IMR-90 (cell line): Measurements from ENCODE around the gene DDX31. TPM values are rescaled to one million over a fixed set of nuclear protein-coding genes. Genes with fewer than 3 reads are reported as not detected.

Experiments used
- ATAC-seq: fragments of 200-7000 bp; cut with Tn5 transposase; 2 replicates; pipeline ENCODE4 v1.9.1; 2020; ENCODE audit warnings: low read depth, mild to moderate bottlenecking, moderate library complexity
- BruUV-seq: library from RNA; stranded (reverse); fragments of 400-500 nt; replicated peaks from 2 replicates; lab custom pipeline; 2021; lab: Mats Ljungman, UMichigan
- CTCF ChIA-PET: fragments of 300-600 bp; formaldehyde crosslinking; extraction: SDS; loops from one replicate; lab custom pipeline; 2021; ENCODE audit warnings: antibody characterized with exemption; lab: Yijun Ruan, JAX
- POLR2A ChIA-PET: fragments of 300-600 bp; sonication (Branson Sonifier 250); formaldehyde crosslinking; loops from one replicate; lab custom pipeline; 2022; ENCODE audit warnings: antibody characterized with exemption; ENCODE audit not compliant: unreplicated experiment; lab: Charles Lee
- DNase-seq: peaks from one replicate; pipeline ENCODE4 v3.0.0; 2013
- H2AFZ ChIP-seq: replicated peaks from 2 replicates; pipeline ENCODE3; 2013; ENCODE audit warnings: low read length, mild to moderate bottlenecking; ENCODE audit not compliant: poor library complexity
- H2AK5ac ChIP-seq: 2 replicates; pipeline ENCODE4 v1.6.1; 2013; ENCODE audit warnings: low read depth, low read length, inconsistent platforms
- H2AK9ac ChIP-seq: replicated peaks from 2 replicates; pipeline ENCODE3; 2013; ENCODE audit warnings: mild to moderate bottlenecking, low read depth, low read length, moderate library complexity; ENCODE audit not compliant: poor library complexity
- H2BK120ac ChIP-seq: 2 replicates; pipeline ENCODE4 v1.6.1; 2013; ENCODE audit warnings: low read depth, low read length, inconsistent platforms
- H2BK15ac ChIP-seq: 3 replicates; pipeline ENCODE4 v1.6.1; 2013; ENCODE audit warnings: low read depth, low read length, inconsistent platforms
- H2BK20ac ChIP-seq: 2 replicates; pipeline ENCODE4 v1.6.1; 2013; ENCODE audit warnings: low read depth, mild to moderate bottlenecking, inconsistent platforms, low read length, moderate library complexity
- H2BK5ac ChIP-seq: 2 replicates; pipeline ENCODE4 v1.6.1; 2013; ENCODE audit warnings: mild to moderate bottlenecking, low read depth, low read length, inconsistent platforms; ENCODE audit not compliant: poor library complexity, severe bottlenecking
- H3K14ac ChIP-seq: replicated peaks from 2 replicates; pipeline ENCODE4 v1.6.1; 2013; ENCODE audit warnings: low read depth, low read length, inconsistent platforms
- H3K18ac ChIP-seq: 2 replicates; pipeline ENCODE4 v1.6.1; 2013; ENCODE audit warnings: low read depth, low read length, control low read depth
- H3K23ac ChIP-seq: 2 replicates; pipeline ENCODE4 v1.6.1; 2013; ENCODE audit warnings: low read depth, low read length, inconsistent platforms
- H3K27ac ChIP-seq: 2 replicates; pipeline ENCODE4 v1.5.1; 2013; ENCODE audit warnings: mild to moderate bottlenecking, control low read depth, low read length; ENCODE audit not compliant: insufficient read depth
- H3K27me3 ChIP-seq: 2 replicates; pipeline ENCODE4 v1.6.1; 2013; ENCODE audit warnings: low read length; ENCODE audit not compliant: control insufficient read depth, insufficient read depth
- H3K36me3 ChIP-seq: 2 replicates; pipeline ENCODE4 v1.6.1; 2013; ENCODE audit warnings: low read length, mixed read lengths; ENCODE audit not compliant: control insufficient read depth, insufficient read depth
- H3K4ac ChIP-seq: 2 replicates; pipeline ENCODE4 v1.6.1; 2013; ENCODE audit warnings: low read depth, low read length, inconsistent platforms
- H3K4me1 ChIP-seq: 2 replicates; pipeline ENCODE4 v1.6.1; 2013; ENCODE audit warnings: low read length, mixed read lengths; ENCODE audit not compliant: control insufficient read depth, insufficient read depth
- H3K4me2 ChIP-seq: 2 replicates; pipeline ENCODE4 v1.6.1; 2013; ENCODE audit warnings: low read depth, mild to moderate bottlenecking, control low read depth, low read length, moderate library complexity
- H3K4me3 ChIP-seq: 2 replicates; pipeline ENCODE4 v1.5.1; 2013; ENCODE audit warnings: low read depth, mild to moderate bottlenecking, control low read depth, low read length, moderate library complexity; ENCODE audit not compliant: insufficient read depth
- H3K56ac ChIP-seq: 2 replicates; pipeline ENCODE4 v1.6.1; 2013; ENCODE audit warnings: low read length, inconsistent platforms; ENCODE audit not compliant: insufficient read depth; ENCODE audit errors: extremely low read depth
- H3K79me1 ChIP-seq, 2 experiments: 2 replicates each; pipeline ENCODE4 v1.6.1; 2013; ENCODE audit warnings: low read length in 2 of 2, inconsistent platforms in 1 of 2, low read depth in 1 of 2
- H3K9ac ChIP-seq: 2 replicates; pipeline ENCODE4 v1.6.1; 2013; ENCODE audit warnings: low read depth, low read length, control low read depth
- H3K9me1 ChIP-seq: 2 replicates; pipeline ENCODE4 v1.6.1; 2013; ENCODE audit warnings: low read length, inconsistent platforms; ENCODE audit not compliant: insufficient read depth
- H3K9me3 ChIP-seq: 2 replicates; pipeline ENCODE4 v1.6.1; 2013; ENCODE audit warnings: low read length; ENCODE audit not compliant: control insufficient read depth, insufficient read depth
- H4K20me1 ChIP-seq: 2 replicates; pipeline ENCODE4 v1.6.1; 2013; ENCODE audit warnings: low read length, inconsistent platforms; ENCODE audit not compliant: insufficient read depth
- H4K5ac ChIP-seq: 2 replicates; pipeline ENCODE4 v1.6.1; 2013; ENCODE audit warnings: mild to moderate bottlenecking, low read depth, low read length, control low read depth
- H4K8ac ChIP-seq, 2 experiments: 2 replicates each; pipeline ENCODE4 v1.6.1; 2013; ENCODE audit warnings: low read depth in 2 of 2, low read length in 2 of 2, control low read depth in 1 of 2, inconsistent platforms in 1 of 2
- H4K91ac ChIP-seq: 2 replicates; pipeline ENCODE4 v1.6.1; 2013; ENCODE audit warnings: low read depth, low read length, inconsistent platforms; ENCODE audit not compliant: insufficient read depth
- BHLHE40 ChIP-seq: fragments of 150-350 bp; IDR thresholded peaks from 2 replicates; pipeline ENCODE4 v1.6.1; 2016; ENCODE audit warnings: mild to moderate bottlenecking, low read depth, low read length
- CEBPB ChIP-seq: IDR thresholded peaks from 2 replicates; pipeline ENCODE4 v1.6.1; 2012; ENCODE audit warnings: low read depth, low read length, improper control_type of control experiment
- CHD1 ChIP-seq: IDR thresholded peaks from 2 replicates; pipeline ENCODE4 v1.6.1; 2012; ENCODE audit warnings: low read depth, low read length, improper control_type of control experiment
- MAFK ChIP-seq: IDR thresholded peaks from 2 replicates; pipeline ENCODE4 v1.6.1; 2012; ENCODE audit warnings: low read depth, low read length, improper control_type of control experiment
- MAZ ChIP-seq: IDR thresholded peaks from 2 replicates; pipeline ENCODE4 v1.6.1; 2012; ENCODE audit warnings: low read depth, mild to moderate bottlenecking, low read length, improper control_type of control experiment, moderate library complexity, borderline replicate concordance
- NFE2L2 ChIP-seq: fragments of 150-350 bp; IDR thresholded peaks from 2 replicates; pipeline ENCODE4 v1.6.1; 2016; ENCODE audit warnings: low read depth, mild to moderate bottlenecking, low read length
- RAD21 ChIP-seq: IDR thresholded peaks from 2 replicates; pipeline ENCODE4 v1.6.1; 2012; ENCODE audit warnings: low read length, improper control_type of control experiment
- RFX5 ChIP-seq: IDR thresholded peaks from 2 replicates; pipeline ENCODE4 v1.8.0; 2012; ENCODE audit warnings: low read depth, mild to moderate bottlenecking, low read length, moderate library complexity
- SMC3 ChIP-seq: fragments of 150-350 bp; IDR thresholded peaks from 2 replicates; pipeline ENCODE4 v1.6.1; 2016; ENCODE audit warnings: low read depth, mild to moderate bottlenecking, antibody characterized with exemption, low read length, moderate library complexity
- WGBS, 2 experiments: methylation state at CpG; one replicate each; pipeline versions ENCODE4 v1.1.5 to v1.1.7; 2013; ENCODE audit warnings: missing lambda C conversion rate in 2 of 2; ENCODE audit not compliant: insufficient read length in 1 of 2; ENCODE audit errors: extremely low coverage in 2 of 2; 5-methylcytosine and 5-hydroxymethylcytosine counted together
- dilution Hi-C: fragments of 300-500 bp; cut with HindIII; formaldehyde crosslinking; loops from one replicate; pipeline ENCODE4 v1.14.3; 2018; ENCODE audit warnings: low sequenced_read_pairs; ENCODE audit not compliant: unreplicated experiment
- in situ Hi-C: fragments of 300-500 bp; cut with MboI; formaldehyde crosslinking; loops from 3 replicates; pipeline ENCODE4 v1.14.3; 2019; ENCODE audit warnings: low sequenced_read_pairs, inconsistent platforms, mixed read lengths
- intact Hi-C: fragments of 100-400 bp; cut with micrococcal nuclease; formaldehyde crosslinking; loops from 2 replicates; pipeline ENCODE4 v1.10.0; 2022
- polyA plus RNA-seq, 3 experiments: library from polyadenylated mRNA; depleted of rRNA; stranded (reverse); fragments of >200 nt; gene quantifications; 2 replicates each; pipeline ENCODE4 v1.2.3, GENCODE V29; 2012; ENCODE audit warnings: low replicate concordance in 1 of 3
- total RNA-seq: library from RNA; depleted of rRNA; stranded (reverse); fragments of >200 nt; gene quantifications from 2 replicates; pipeline ENCODE4 v1.2.3, GENCODE V29; 2012
- TF ChIP-seq, protein P1 (sequence below): fragments of 150-350 bp; IDR thresholded peaks from 2 replicates; pipeline ENCODE4 v1.6.1; 2016; ENCODE audit warnings: low read depth, mild to moderate bottlenecking, low read length, moderate library complexity, borderline replicate concordance

The DDX31 gene
- total and polyA plus RNA-seq, 2 of the 4 experiments (the other 2 are of a cell fraction) = 10.7 to 14.0 TPM

DNA sequence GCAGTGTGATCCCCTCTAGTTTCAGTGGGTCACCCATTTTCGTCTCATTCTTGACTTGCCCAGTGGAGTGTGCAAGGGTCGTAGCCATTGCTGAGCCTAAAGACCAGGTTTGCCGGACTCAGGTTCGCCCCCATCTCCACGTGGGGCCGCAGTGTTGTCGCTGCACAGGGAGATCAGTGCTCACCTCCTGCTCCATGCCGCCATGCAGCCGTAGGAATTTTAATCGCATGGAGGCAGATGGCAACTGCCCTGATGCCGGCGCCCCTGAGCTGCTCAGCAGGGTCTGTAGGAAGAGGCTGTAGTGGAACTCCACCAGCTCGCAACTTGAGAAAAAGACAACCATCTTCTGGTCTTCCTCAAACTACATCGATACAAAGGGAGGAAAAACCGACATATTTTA, 24.1 kb downstream of the DDX31 start (continued):
- TF ChIP-seq CEBPB (no peak), BHLHE40 (no peak), CHD1 (no peak), MAZ (no peak)

DNA sequence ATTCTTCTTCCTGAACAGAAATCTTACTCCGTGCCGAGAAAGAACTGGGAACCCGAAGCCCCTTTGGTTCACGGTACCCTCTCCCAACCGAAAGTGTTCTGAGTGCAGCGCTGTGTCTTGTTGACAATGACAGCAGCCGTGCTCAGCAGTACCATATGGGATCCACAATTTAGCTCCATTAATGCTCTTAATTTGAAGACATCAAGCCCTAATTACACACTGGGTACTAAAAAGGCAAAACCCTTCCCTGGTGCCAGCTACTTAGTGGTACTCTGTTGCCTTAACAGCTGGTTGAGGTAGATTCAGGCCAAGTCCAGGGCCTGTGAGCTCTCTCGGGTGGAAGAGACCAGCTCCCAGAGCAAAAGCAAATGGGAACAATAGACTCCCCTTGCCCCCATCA, 24.5 kb downstream of the DDX31 start:
- H2AFZ ChIP-seq = no peak overlapping the region

More for the DNA sequence above, 24.5 kb downstream of the DDX31 start:
- no TSS peak for BruUV-seq
- H3K56ac ChIP-seq = no peak overlapping the region
- dilution Hi-C loops (no loop called here), intact Hi-C loops (no loop called here), in situ Hi-C loops (no loop called here)
- H2BK5ac ChIP-seq = no peak overlapping the region
- H3K4me2 ChIP-seq = no peak overlapping the region
- H2BK120ac ChIP-seq = no peak overlapping the region
- CTCF ChIA-PET = interaction anchor here (1.9 kb wide), 1 partner anchor 12 kb away, joined by 4 read pairs; no protein-coding TSS in a partner anchor
- no peak overlapping the region for H3K27ac ChIP-seq
- H4K5ac ChIP-seq = no peak overlapping the region
- no peak for ATAC-seq
- peaks cover 43% of the 10 kb centered on the region for H3K36me3 ChIP-seq
- no peak overlapping the region for H3K4ac ChIP-seq
- DNase-seq = no peak
- peaks cover 12% of the 10 kb centered on the region for H3K9me1 ChIP-seq
- no peak overlapping the region for H4K91ac ChIP-seq
- H3K4me1 ChIP-seq = peaks cover 10% of the 10 kb centered on the region
- no peak overlapping the region for H3K18ac ChIP-seq
- no peak overlapping the region for H2AK9ac ChIP-seq
- TF ChIP-seq MAFK (no peak), SMC3 (no peak), RAD21 (no peak), NFE2L2 (no peak), RFX5 (no peak)
- TF ChIP-seq, protein P1, sequence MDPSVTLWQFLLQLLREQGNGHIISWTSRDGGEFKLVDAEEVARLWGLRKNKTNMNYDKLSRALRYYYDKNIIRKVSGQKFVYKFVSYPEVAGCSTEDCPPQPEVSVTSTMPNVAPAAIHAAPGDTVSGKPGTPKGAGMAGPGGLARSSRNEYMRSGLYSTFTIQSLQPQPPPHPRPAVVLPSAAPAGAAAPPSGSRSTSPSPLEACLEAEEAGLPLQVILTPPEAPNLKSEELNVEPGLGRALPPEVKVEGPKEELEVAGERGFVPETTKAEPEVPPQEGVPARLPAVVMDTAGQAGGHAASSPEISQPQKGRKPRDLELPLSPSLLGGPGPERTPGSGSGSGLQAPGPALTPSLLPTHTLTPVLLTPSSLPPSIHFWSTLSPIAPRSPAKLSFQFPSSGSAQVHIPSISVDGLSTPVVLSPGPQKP = no peak
- H4K20me1 ChIP-seq = peaks cover 3% of the 10 kb centered on the region; the same call in 1 of the 2 replicates
- H2AK5ac ChIP-seq = no peak overlapping the region
- WGBS, 2 experiments = 100% methylated on average over 4 of the region's 8 CpGs; no CpG with 5 or more reads in 1 of the 2 experiments
- H2BK15ac ChIP-seq = no peak overlapping the region
- POLR2A ChIA-PET = no interaction called here
- no peak overlapping the region for H3K9ac ChIP-seq
- H3K23ac ChIP-seq = no peak overlapping the region
- H3K9me3 ChIP-seq = no peaks in the 10 kb centered on the region
- H3K79me1 ChIP-seq = peaks cover 0 to 8% of the 10 kb centered on the region in 2 experiments; a peak in 3 of 4 replicates
- no peak overlapping the region for H3K14ac ChIP-seq
- H2BK20ac ChIP-seq = no peak overlapping the region
- no peak overlapping the region for H4K8ac ChIP-seq
- no peak overlapping the region for H3K4me3 ChIP-seq
- no peaks in the 10 kb centered on the region for H3K27me3 ChIP-seq
